T47D (cell line): ENCODE data around the gene CNR1.
A peak's percentile ranks its signal among the peaks of the same experiment; 100 is the strongest.

Experiments
- DNase-seq, 2 experiments: peaks; one replicate each; pipeline versions ENCODE4 v3.0.0 to v3.0.0-alpha.2; 2011 to 2012; ENCODE audit warnings: low read depth in 1 of 2, low spot score in 1 of 2
- JUND ChIP-seq: IDR thresholded peaks from 2 replicates; pipeline ENCODE4 v1.6.1; 2012; ENCODE audit warnings: low read depth
- in situ Hi-C: cut with HindIII; loops from 2 replicates; pipeline ENCODE4 v1.10.0; 2016; ENCODE audit warnings: low sequenced_read_pairs, low pct_unique_long_range_greater_than_20kb

CNR1 gene

GRCh38 chr6:88137915-88138314 lies 28.2 kb downstream of the CNR1 start:
- in situ Hi-C loops = no loop called here
- TF ChIP-seq JUND = no peak
- DNase-seq = no peak

- no peak for TF ChIP-seq JUND
- in situ Hi-C loops = no loop called here
- no peak for DNase-seq
Observed at GRCh38 chr6:88135578-88136114, 30.5 kb downstream of the CNR1 start.

GRCh38 chr6:88134575-88134974 lies 31.6 kb downstream of the CNR1 start:
- in situ Hi-C loops = no loop called here
- TF ChIP-seq JUND = no peak
- DNase-seq = no peak

GRCh38 chr6:88133718-88134117 lies 32.4 kb downstream of the CNR1 start:
- in situ Hi-C loops = no loop called here
- TF ChIP-seq JUND = no peak
- DNase-seq = no peak

GRCh38 chr6:88124925-88125557 lies 41.1 kb downstream of the CNR1 start:
- no peak for TF ChIP-seq JUND
- DNase-seq = no peak
- in situ Hi-C loops = no loop called here

GRCh38 chr6:88120635-88121034 lies 45.5 kb downstream of the CNR1 start:
- TF ChIP-seq JUND = no peak
- DNase-seq = no peak
- in situ Hi-C loops = no loop called here

- peak; percentile 7 to 56 for DNase-seq
- in situ Hi-C loops = no loop called here
Observed at GRCh38 chr6:88119769-88120168, 46.4 kb downstream of the CNR1 start.

GRCh38 chr6:88116276-88116675 lies 49.9 kb downstream of the CNR1 start:
- no peak for DNase-seq
- no peak for TF ChIP-seq JUND
- in situ Hi-C loops = no loop called here

More at GRCh38 chr6:88119769-88120168, 46.4 kb downstream of the CNR1 start:
- no peak for TF ChIP-seq JUND

GRCh38 chr6:88115307-88115706 lies 50.8 kb downstream of the CNR1 start:
- in situ Hi-C loops = no loop called here
- DNase-seq = no peak
- TF ChIP-seq JUND = no peak

- DNase-seq = no peak
- in situ Hi-C loops = no loop called here
- no peak for TF ChIP-seq JUND
Observed at GRCh38 chr6:88114838-88115237, 51.3 kb downstream of the CNR1 start.

- DNase-seq = no peak
- no peak for TF ChIP-seq JUND
- in situ Hi-C loops = no loop called here
Observed at GRCh38 chr6:88111991-88112390, 54.2 kb downstream of the CNR1 start.

- no peak for TF ChIP-seq JUND
- in situ Hi-C loops = no loop called here
- DNase-seq = no peak
Observed at GRCh38 chr6:88107241-88107640, 58.9 kb downstream of the CNR1 start.

GRCh38 chr6:88105741-88106340 lies 60.3 kb downstream of the CNR1 start:
- in situ Hi-C loops = no loop called here
- no peak for DNase-seq

More at GRCh38 chr6:88105741-88106340, 60.3 kb downstream of the CNR1 start:
- no peak for TF ChIP-seq JUND
